Subcutaneous abdominal adipose tissue (tissue), 5 donors: ENCODE data around the gene ERVMER34-1.

Experiments
- H3K27ac ChIP-seq: one replicate; pipeline ENCODE4 v1.7.0; 2013; ENCODE audit warnings: low read depth, mild to moderate bottlenecking, inconsistent platforms, low read length, moderate library complexity
- H3K27me3 ChIP-seq, 5 donors: one replicate each; pipeline ENCODE4 v1.7.0; 2013; ENCODE audit warnings: low read length in 5 of 5, inconsistent platforms in 1 of 5; ENCODE audit not compliant: control insufficient read depth in 5 of 5, insufficient read depth in 4 of 5
- H3K36me3 ChIP-seq, 5 donors: one replicate each; pipeline ENCODE4 v1.7.0; 2013; ENCODE audit warnings: low read length in 5 of 5; ENCODE audit not compliant: control insufficient read depth in 5 of 5, insufficient read depth in 5 of 5
- H3K4me1 ChIP-seq, 5 donors: one replicate each; pipeline ENCODE4 v1.7.0; 2013; ENCODE audit warnings: low read length in 5 of 5, mild to moderate bottlenecking in 3 of 5, moderate library complexity in 1 of 5; ENCODE audit not compliant: control insufficient read depth in 5 of 5, insufficient read depth in 5 of 5
- H3K4me3 ChIP-seq, 5 donors: one replicate each; pipeline ENCODE4 v1.7.0; 2013; ENCODE audit warnings: low read length in 5 of 5, low read depth in 1 of 5
- H3K9ac ChIP-seq, 5 donors: one replicate each; pipeline ENCODE4 v1.7.0; 2013; ENCODE audit warnings: low read length in 5 of 5, mild to moderate bottlenecking in 4 of 5, moderate library complexity in 3 of 5
- H3K9me3 ChIP-seq, 5 donors: one replicate each; pipeline ENCODE4 v1.7.0; 2013; ENCODE audit warnings: low read length in 5 of 5; ENCODE audit not compliant: control insufficient read depth in 5 of 5
- donor health status: healthy.
- donor health status: healthy.
- donor health status: healthy.
- donor health status: healthy.
- donor health status: healthy.

The ERVMER34-1 gene, protein sequence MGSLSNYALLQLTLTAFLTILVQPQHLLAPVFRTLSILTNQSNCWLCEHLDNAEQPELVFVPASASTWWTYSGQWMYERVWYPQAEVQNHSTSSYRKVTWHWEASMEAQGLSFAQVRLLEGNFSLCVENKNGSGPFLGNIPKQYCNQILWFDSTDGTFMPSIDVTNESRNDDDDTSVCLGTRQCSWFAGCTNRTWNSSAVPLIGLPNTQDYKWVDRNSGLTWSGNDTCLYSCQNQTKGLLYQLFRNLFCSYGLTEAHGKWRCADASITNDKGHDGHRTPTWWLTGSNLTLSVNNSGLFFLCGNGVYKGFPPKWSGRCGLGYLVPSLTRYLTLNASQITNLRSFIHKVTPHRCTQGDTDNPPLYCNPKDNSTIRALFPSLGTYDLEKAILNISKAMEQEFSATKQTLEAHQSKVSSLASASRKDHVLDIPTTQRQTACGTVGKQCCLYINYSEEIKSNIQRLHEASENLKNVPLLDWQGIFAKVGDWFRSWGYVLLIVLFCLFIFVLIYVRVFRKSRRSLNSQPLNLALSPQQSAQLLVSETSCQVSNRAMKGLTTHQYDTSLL

DNA sequence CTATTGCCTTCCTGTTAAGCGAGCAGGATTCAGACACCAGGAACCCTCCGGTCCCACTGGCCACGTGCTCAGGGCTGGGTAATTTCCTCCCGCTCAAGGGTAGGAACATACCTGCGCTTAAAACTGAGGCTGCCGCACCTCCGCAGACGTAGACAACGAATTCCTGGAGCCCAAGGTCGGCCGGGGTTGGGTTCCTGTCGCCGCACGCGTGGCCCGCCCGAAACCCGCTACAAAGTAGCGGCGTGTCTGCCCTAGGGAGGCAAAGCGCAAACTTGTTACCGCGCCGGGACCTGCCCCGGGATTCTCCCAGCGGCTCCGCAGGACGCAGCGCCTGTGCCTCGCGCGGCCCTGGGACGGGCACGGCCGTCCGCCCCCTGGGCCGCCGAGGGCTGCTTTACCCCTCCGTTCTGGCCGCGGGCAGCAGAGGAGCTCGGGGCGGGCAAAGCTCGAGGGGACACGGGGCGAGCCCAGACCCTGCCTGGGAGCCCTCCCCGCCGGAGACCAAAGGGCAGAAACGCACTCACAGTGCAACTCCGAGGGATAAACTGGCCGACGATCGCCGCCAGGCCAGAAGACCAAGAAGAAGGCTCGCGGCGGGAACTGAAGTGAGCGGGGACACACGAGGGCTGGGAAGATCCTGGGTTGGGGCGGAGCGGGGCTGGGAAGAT, at the start of gene ERVMER34-1:
Gene ERVMER34-1, minus strand, starts transcription at position 607 of the 668 bp plus-strand sequence. CDS start 5,905 bp downstream, outside the sequence.
- H3K9ac ChIP-seq = peak within 1 kb of the TSS in 3 of 5 donors; percentile 8 to 53 (median 11)

DNA sequence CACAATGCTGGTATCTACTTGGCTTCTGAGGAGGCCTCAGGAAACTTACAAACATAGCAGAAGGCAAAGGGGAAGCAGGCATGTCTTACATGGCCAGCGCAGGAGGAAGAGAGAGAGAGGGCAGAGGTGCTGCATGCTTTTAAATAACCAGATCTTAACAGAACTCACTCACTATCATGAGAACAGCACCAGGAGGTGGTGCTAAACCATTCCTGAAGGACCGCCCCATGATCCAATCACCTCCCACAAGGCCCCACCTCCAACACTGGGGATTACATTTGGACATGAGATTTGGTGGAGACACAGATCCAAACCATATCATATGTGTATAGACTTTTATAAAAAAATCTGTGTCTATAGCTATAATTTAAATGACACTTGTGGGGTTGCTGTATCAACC, 48.6 kb upstream of the ERVMER34-1 start:
- Histone ChIP-seq H3K9ac (no peak overlapping the region), H3K27me3 (no peaks in the 10 kb centered on the region), H3K36me3 (no peaks in the 10 kb centered on the region), H3K9me3 (no peaks in the 10 kb centered on the region), H3K27ac (no peak overlapping the region), H3K4me3 (no peak overlapping the region), H3K4me1 (no peaks in the 10 kb centered on the region)

More for the DNA sequence above, at the start of gene ERVMER34-1:
- peaks cover 4 to 30% (median 14%) of the 10 kb centered on the region in 5 donors for H3K27me3 ChIP-seq
- peak within 1 kb of the TSS; percentile 49 to 72 (median 62) for H3K4me3 ChIP-seq
- H3K27ac ChIP-seq = no peak within 1 kb of the TSS
- H3K36me3 ChIP-seq = no peaks in the 10 kb centered on the region
- H3K4me1 ChIP-seq = peaks cover 4 to 14% (median 13%) of the 10 kb centered on the region in 5 donors
- H3K9me3 ChIP-seq = no peaks in the 10 kb centered on the region

DNA sequence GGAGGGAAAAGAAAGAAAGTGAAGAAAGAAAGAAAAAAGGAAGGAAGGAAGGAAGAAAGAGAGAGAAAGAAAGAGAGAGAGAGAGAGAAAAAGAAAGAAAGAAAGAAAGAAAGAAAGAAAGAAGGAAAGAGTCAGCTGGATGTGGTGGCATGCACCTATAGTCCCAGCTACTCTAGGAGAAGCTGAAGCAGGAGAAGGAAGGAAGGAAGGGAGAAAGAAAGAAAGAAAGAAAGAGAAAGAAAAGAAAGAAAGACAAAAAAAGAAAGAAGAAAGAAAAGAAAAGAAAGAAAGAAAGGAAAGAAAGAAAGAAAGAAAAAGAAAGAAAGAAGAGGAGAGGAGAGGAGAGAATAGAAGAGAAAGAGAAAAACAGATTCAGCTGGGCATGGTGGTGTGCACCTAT, 44.3 kb upstream of the ERVMER34-1 start:
- Histone ChIP-seq H3K36me3 (no peaks in the 10 kb centered on the region), H3K9ac (no peak overlapping the region), H3K4me3 (no peak overlapping the region), H3K9me3 (no peaks in the 10 kb centered on the region), H3K27ac (no peak overlapping the region), H3K27me3 (no peaks in the 10 kb centered on the region), H3K4me1 (no peaks in the 10 kb centered on the region)

DNA sequence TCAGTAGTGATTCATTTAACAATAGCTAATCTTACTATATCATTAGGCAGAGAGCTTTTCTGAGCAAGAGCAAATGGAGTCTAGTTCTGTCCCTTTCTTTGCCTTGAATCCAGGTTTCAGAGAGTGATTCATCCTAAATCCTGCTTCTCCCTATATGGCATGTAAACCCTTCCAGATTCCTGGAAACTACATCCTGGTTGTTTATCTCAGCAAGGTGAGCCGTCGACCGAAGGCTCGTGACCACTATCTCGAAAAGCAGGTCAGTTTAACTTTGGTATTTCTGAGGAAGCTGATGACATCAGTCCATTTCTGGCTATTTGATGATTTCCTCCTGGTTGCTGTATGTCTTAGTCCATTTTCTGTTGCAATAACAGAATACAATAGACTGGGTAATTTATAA, 40.7 kb upstream of the ERVMER34-1 start:
- Histone ChIP-seq H3K27me3 (no peaks in the 10 kb centered on the region), H3K27ac (no peak overlapping the region), H3K36me3 (no peaks in the 10 kb centered on the region), H3K4me3 (no peak overlapping the region), H3K4me1 (no peaks in the 10 kb centered on the region), H3K9ac (no peak overlapping the region), H3K9me3 (no peaks in the 10 kb centered on the region)

DNA sequence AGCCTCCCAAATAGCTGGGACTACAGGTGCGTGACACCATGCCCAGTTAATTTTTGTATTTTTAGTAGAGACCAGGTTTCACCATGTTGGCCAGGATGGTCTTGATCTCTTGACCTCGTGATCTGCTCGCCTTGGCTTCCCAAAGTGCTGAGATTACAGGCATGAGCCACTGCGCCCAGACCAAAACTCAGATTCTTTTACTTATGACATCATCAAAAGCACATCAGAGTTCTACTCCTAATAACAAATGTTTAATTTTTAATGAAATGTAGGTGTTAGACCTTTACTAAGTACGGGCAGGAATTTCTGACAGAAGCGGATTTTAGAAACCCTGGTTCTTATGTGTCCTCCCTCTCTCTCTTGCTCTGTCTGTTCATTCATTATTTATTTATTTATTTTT, 38.5 kb upstream of the ERVMER34-1 start:
- Histone ChIP-seq H3K27ac (no peak overlapping the region), H3K4me1 (no peaks in the 10 kb centered on the region), H3K9me3 (no peaks in the 10 kb centered on the region), H3K4me3 (no peak overlapping the region), H3K9ac (no peak overlapping the region), H3K27me3 (no peaks in the 10 kb centered on the region), H3K36me3 (no peaks in the 10 kb centered on the region)

DNA sequence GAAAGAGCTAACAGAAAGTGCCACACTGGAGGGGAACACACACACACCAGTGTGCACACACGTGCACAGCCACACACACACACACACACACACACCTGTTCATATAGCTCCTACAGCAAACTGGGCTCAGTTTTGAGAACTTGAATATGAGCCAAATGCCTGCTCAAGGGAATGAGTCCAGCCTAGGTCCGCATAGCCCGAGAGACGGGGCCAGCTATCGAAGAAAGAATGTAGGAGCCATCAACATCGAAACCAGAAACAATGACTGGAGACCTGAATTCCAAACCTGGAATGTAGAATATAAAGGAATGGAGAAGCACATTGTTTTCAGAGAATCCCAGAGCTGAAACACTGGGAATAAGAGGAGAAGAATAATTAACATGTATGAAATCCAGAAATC, 37.6 kb upstream of the ERVMER34-1 start:
- Histone ChIP-seq H3K27ac (no peak overlapping the region), H3K4me1 (no peaks in the 10 kb centered on the region), H3K9ac (no peak overlapping the region), H3K36me3 (no peaks in the 10 kb centered on the region), H3K9me3 (no peaks in the 10 kb centered on the region), H3K4me3 (no peak overlapping the region), H3K27me3 (no peaks in the 10 kb centered on the region)

DNA sequence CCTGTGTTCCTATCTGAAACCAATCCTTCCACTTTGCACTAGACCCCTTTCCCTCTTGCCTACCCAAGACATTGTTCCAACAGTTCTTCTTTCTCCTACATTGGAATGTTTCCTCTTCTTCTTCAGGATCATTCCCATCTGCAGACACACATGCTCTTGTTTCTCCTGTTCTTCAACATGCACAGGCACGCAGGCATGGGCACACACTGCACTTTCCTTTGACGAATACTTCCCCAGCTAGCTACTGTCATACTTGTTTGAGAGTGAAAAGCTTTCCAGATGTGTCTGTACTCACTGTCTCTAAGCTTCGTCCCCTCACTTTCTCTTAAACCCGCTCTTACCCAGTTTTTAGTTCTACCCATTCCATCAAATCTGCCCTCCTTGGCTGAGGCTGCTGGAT, 31.8 kb upstream of the ERVMER34-1 start:
- H3K27me3 ChIP-seq = no peaks in the 10 kb centered on the region

DNA sequence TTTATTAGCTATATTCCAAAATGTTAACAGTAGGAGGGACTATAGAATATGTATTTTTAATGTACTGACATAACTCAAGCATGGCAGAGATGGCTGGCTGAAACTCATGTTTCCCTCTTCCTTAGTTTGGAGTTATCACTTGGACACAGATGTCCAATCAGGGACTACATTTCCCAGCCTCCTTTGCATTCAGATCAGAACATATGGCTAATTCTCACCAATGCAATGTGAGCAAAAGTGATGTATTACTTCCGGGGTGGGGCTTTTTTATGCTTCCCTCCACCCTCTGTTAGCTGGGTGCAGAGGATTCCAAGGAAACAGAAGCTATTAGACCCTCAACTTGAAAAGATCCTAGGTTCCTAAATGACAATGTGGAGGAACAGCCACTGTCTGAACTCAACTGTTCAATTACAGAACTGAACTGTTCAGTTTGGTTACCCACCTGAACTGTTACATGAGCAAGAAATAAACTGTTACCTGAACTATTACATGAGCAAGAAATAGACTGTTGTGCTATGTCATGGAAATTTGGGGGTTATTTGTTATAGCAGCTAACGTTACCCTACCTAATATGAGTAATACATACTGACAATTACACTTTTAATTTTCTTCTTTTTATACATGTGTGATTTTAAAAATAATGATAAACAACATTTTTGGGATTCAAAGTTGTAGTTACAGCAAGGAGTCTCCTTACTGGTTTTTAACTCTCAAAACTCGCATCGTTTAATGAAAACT, 29.6 kb upstream of the ERVMER34-1 start:
- no peaks in the 10 kb centered on the region for H3K4me1 ChIP-seq
- H3K9me3 ChIP-seq = peaks cover 0 to 5% (median 4%) of the 10 kb centered on the region in 5 donors
- H3K36me3 ChIP-seq = no peaks in the 10 kb centered on the region
- H3K27ac ChIP-seq = no peak overlapping the region
- H3K4me3 ChIP-seq = no peak overlapping the region
- no peak overlapping the region for H3K9ac ChIP-seq
- no peaks in the 10 kb centered on the region for H3K27me3 ChIP-seq

More for the DNA sequence above, 31.8 kb upstream of the ERVMER34-1 start:
- H3K9ac ChIP-seq = no peak overlapping the region
- no peaks in the 10 kb centered on the region for H3K4me1 ChIP-seq
- no peak overlapping the region for H3K27ac ChIP-seq
- H3K4me3 ChIP-seq = no peak overlapping the region
- H3K9me3 ChIP-seq = peaks cover 0 to 5% (median 4%) of the 10 kb centered on the region in 5 donors
- no peaks in the 10 kb centered on the region for H3K36me3 ChIP-seq

DNA sequence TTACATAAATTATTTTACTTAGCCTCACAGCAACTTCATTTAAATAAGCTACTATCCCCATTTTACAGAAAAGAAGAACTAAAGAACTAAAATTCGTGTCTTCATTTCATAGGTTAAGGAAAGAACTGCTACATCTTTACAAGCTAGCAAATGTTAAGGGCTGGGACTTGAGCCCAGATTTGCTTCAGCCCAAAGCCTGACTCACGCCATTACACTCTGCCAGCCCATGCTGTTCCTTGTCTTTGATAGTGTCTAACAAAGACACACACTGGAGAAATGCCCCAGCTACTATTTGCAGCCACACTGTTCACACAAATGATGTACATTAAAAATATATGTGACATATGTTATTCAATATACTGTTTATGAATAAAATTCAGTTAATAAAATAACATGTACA, 29.0 kb upstream of the ERVMER34-1 start:
- Histone ChIP-seq H3K27me3 (no peaks in the 10 kb centered on the region), H3K9me3 (peaks cover 0 to 5% (median 4%) of the 10 kb centered on the region in 5 donors), H3K4me1 (no peaks in the 10 kb centered on the region), H3K36me3 (no peaks in the 10 kb centered on the region), H3K4me3 (no peak overlapping the region), H3K9ac (no peak overlapping the region), H3K27ac (no peak overlapping the region)
